NCI-H69 (cell line): Measurements from ENCODE around the gene MYBPC2.
"Not testable (repeated sequence)": the region's sequence is repeated elsewhere in the genome, so short reads cannot be mapped to it uniquely, and the experiment has no call there.

ENCODE experiments used
- DNase-seq: peaks from one replicate; lab custom pipeline; 2025; lab: John Stamatoyannopoulos, UW

MYBPC2 gene

DNA sequence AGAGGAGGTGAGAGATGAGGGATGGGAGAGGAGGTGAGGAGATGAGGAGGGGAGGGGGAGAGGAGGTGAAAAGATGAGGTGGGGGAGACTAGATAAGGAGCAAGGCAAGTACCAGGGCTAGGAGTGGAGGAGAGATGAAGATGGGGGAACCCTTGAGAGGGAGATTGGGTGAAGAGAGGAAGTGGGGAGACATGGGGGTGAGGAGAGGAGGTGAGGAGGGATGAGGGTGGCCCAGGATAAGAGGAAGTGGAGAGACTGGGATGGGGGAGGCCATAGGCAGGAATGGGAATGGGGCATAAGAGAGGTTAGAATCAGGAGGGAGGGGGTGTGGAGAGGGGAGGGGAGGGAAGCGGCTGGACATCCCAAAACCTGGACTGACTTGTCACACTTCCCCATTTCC lies 26.9 kb downstream of the MYBPC2 start:
- DNase-seq: no peak

DNA sequence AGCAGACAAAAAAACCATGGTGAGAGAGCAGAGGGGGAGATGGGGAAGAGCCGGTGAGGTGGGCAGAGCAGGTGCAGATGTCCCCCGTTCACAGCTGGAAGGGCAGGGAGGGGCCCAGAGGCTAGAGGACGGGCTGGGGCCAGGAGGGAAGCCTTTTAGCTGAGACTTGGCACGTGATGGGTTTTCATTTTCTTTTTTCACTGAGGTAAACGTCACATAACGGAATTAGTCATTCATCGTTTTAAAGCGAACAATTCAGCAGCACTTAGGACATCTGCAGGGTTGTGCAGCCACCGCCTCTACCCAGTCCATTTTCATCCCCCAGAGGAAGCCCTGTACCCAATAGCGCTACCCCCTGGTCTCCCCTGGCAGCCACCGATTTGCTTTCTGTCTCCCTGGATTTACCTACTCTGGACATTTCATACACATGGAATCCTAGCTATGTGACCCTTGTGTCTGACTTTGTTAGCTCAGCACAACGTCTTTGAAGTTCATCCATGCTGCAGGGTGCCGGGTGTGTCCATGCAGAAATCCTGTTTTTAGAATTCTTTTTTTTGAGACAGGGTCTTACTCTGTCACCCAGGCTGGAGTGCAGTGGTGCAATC lies 27.6 kb downstream of the MYBPC2 start:
- peak; percentile 35 for DNase-seq

DNA sequence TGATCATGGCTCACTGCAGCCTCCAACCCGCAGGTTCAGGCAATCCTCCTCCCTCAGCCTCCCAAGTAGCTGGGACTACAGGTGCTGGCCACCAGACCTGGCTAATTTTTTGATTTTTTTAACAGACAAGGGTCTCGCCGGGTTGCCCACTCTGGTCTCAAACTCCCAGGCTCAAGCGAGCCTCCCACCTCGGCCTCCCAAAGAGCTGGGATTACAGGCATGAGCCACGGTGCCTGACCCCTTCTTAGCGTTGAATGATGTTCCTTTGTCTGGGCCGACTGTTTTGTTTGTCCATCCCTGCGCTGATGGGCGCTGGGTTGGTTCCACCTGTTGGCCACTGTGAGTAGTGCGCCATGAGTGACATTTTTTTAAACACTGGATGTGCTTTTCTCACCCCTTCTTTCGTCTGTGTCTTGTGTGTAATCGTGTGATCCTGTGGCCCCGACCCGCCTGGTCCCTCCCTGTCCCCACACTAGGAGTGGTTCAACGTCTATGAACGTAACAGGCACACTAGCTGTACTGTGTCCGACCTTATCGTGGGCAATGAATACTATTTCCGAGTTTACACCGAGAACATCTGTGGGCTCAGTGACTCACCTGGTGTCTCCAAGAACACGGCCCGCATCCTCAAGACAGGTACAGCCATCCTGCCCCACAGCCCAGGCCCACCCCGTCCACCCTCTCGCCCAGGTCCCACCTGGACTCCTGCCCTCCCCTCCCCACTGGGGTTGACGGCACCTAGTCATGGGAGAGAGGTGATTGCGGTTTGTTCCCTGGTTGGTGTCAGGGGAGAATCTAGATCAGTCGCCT lies 28.6 kb downstream of the MYBPC2 start:
- peak; percentile 82 for DNase-seq

DNA sequence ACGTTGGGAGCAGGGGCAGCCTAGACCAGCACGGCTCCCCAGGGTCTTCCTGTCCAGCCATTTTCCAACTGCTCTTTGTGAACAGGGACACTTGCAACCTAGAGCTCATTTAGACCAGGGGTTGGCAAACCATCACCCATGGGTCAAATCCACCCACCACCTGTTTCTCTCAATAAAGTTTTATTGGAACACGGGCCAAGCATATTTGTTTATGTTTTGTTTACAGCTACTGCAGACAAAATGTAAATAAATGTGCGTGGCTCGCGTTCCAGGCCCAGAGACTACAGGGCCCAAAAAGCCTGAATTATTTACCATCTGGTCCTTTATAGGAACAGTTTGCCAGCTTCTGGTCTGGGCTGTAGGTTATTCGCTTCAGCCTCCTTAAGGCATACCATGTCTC lies 30.3 kb downstream of the MYBPC2 start:
- no peak for DNase-seq

DNA sequence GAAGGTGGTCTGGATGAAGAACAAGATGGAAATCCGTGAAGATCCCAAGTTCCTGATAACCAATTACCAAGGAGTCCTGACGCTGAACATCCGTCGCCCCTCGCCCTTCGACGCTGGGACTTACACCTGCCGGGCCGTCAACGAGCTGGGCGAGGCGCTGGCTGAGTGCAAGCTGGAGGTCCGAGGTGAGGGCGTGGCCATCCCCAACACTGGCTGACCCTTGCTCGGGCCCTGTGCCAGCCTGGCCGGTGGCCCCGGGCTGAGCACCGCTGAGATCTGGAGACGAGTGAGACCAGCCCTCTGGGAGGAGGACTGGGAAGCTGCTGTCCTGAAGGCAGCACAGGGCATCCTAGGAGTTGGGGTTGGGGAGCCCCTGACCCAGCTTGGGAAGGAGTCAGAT lies 31.7 kb downstream of the MYBPC2 start:
- DNase-seq: no peak

DNA sequence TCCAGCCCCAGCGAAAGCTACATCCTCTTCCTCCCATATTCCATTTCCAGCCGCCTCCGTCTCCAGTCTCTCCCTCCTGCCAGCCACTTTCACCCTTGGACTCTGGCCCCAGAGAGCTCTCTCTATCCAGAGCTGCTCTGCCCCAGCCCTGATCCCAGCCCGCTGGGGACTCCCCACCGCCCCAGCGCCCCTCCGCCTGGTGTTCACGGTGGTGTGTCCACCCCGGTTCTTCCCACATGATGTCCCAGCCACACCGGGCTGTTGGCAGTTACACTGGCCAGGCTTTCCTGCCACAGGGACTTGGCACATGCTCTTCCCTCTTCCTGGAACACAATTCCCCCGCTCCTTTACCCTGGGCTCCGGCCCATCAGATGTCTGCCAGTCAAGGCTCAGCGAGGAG lies 32.3 kb downstream of the MYBPC2 start:
- DNase-seq: no peak

DNA sequence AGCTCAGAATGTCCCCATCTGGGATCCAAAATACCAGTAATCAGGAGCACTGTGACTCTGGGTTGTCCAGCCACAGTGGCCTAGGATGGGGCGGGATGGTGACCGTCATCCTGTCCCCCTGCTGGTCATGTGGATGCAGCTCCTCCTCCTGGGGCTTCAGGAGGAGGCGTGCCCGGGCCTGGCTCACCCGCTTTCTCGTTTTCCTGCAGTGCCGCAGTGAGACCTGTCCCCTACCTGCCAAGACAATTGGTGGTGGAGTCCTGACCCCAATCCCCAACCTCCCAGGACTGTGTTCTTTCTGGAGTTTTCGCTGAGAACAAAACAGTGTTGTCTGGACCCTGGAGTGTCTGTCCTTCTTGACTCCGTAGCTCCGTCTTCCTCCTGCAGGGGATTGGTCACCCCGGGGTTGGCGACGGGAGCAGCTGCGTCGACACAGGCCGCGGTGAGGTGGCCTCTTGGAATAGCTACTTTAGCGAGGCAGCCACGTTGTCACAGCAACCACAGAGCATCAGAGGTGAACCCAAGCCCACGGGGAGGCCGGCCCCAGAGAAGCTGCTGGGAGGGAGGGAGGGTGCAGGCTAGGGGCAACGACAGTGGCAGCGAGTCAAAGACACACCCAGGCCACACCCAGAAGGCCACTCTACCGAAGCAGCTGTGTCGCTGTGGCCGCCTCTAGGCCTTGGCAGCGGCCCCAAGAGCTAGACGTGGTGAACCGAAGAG lies 33.5 kb downstream of the MYBPC2 start:
- peak; percentile 77 for DNase-seq

DNA sequence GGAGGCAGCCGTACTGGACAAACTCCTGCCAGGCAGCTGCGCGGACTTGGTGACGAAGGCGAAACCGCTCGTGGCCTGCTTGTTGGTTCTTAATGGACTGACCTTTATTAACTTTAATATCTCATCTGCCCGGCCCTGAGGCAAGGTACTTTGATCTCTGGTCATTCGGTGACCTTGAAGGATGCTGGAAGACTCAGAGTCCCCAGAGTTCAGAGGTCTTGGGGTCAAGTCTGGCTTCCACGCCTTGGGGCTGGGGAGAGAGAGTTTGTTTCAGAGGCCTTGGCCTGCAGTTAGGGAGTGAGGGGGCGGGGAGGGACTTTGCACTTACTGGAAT lies 34.0 kb downstream of the MYBPC2 start:
- no peak for DNase-seq

DNA sequence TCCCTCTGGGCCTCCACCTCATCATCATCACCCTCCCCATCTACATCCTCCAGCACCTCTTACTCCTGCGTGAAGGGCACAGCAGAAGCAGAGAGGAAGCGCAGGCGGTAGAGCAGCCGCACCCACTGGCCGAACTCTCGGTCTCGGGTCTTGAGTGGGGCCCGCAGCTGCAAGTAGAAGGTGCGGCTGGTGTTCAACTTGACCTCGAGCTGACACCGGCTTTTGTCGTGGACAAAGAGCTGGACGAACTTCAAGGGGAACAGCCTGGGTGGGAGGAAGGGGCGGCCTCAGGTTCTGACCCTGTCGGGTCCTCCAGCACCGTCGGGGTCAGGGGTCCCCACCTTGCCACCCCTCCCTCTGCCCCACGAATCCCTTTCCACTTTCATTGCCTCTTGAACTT lies 34.9 kb downstream of the MYBPC2 start:
- DNase-seq: no peak

DNA sequence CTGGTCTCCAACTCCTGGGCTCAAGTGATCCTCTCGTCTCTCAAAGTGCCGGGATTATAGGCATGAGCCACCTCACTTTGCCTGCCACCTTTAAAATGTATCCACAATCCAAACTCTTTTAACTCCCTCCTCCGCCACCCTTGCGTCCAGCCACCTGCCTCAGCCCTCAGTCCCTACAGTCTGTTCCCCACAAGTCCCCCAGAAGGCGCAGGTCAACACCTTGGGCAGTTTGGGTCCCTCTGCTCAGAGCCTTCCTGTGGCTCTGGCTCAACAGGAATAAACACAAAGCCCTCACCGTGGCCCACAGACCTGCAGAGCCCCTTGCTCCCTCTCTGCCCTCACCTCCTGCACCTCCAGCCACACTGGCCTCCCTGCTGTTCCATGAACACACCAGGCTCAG lies 36.1 kb downstream of the MYBPC2 start:
- DNase-seq: no peak

DNA sequence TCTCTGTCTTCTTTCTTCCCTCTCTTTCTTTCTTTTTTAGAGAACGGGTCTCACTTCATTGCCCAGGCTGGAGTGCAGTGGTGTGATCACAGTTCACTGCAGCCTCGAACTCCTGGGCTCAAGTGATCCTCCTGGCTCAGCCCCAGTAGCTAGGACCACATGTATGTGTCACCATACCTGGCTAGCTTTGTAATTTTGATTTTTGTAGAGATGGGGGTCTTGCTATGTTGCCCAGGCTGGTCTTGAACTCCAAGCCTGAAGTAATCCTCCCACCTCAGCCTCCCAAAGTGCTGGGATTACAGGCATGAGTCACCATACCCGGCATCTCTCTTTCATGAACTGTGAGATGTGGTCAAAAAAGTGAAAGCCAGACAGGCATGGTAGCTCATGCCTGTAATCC lies 40.6 kb downstream of the MYBPC2 start:
- not testable (repeated sequence) for DNase-seq

DNA sequence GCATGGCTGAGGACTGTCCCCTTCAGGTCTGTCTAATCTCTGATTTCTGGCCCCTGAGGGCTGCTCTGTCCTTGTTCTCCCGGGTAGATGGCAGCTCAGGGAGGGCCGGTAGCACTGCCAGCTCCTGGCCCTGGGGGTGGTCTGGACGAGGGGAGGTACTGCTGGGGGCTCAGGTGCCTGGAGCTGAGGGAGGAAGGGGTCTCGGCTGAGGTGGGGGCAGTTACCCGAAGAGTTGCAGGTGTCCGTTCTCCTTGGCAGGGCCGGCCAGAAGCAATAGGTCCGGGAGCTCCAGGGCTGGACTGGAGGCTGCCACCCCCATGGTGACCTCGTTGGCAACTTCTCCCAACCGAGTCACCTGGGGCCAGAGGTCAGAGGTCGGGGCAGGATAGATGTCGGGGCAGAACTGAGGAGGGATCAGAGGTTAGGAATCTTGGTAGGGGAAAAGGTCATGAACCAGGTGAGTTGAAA lies 42.4 kb downstream of the MYBPC2 start:
- no peak for DNase-seq

DNA sequence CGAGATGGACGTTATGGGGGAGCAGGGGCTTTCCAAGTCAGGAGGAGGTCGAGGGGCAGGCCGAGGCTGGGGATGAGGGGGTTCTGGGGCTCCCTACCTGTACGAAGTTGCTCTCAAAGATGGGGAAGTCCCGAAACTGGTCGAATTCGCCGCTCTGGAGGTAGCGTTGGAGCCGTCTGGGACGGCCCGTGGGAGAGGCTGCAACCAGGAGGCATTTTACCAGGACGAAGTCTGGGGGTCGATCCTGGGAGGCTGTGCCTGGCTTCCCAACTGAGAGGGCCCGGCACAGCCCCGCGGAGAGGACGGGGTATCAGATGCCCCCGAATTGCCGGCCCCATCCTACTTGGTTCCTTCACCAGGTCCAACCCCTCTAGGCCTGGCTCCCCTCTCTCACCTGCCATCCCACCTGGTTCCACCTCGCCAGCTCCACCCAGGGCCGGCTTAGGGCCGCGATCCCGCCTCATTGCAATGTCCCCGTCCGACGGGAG lies 43.1 kb downstream of the MYBPC2 start:
- DNase-seq: no peak

DNA sequence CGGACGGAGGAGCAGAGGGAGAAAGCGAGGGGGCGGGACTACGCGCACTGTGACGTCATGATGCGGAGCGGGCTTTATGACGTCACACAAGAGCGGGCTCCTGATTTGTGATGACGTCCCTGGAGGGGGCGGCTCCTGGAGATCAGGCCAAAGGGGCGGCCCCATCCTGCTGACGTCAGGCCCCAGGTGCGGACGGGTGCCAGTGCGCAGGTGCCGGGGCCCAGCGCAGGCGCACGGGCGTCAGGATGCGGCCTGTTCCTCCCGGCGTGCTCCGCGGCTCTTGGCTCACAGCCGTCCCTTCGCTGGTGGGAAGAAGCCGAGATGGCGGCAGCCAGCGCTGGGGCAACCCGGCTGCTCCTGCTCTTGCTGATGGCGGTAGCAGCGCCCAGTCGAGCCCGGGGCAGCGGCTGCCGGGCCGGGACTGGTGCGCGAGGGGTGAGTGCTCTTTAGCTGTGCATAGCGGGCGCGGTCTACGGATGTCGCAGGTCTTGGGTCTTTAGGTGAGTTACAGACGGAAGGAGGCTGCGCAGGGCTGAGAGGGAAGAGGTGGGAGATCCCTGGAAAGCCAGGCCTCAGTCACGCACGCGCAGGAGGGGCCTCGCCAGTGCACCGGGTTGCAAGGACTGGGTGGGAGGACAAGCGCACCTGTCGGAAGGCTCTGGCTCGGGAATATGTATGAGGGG lies 43.7 kb downstream of the MYBPC2 start, which contains the start of the genes EMC10 and GARIN5A:
TSS of gene EMC10 (plus strand) at position 284 of the 683 bp plus-strand sequence. CDS start at position 322, 38 bp downstream.
TSS of gene GARIN5A (minus strand) at position 625 of the 683 bp plus-strand sequence. CDS start at position 165, 460 bp downstream.
- peak; percentile 98 for DNase-seq

DNA sequence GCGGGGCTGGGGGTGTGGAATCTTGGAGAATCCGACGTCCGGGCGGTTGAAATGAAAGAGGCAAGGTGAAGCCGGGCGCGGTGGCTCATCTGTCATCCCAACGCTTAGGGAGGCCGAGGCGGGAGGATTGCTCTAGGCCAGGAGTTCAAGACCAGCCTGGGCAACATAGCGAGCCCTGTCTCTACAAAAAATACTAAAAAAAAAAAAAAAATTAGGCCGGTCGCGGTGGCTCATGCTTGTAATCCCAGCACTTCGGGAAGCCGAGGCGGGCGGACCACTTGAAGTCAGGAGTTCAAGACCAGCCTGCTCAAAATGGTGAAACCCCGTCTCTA lies 44.2 kb downstream of the MYBPC2 start:
- no peak for DNase-seq

DNA sequence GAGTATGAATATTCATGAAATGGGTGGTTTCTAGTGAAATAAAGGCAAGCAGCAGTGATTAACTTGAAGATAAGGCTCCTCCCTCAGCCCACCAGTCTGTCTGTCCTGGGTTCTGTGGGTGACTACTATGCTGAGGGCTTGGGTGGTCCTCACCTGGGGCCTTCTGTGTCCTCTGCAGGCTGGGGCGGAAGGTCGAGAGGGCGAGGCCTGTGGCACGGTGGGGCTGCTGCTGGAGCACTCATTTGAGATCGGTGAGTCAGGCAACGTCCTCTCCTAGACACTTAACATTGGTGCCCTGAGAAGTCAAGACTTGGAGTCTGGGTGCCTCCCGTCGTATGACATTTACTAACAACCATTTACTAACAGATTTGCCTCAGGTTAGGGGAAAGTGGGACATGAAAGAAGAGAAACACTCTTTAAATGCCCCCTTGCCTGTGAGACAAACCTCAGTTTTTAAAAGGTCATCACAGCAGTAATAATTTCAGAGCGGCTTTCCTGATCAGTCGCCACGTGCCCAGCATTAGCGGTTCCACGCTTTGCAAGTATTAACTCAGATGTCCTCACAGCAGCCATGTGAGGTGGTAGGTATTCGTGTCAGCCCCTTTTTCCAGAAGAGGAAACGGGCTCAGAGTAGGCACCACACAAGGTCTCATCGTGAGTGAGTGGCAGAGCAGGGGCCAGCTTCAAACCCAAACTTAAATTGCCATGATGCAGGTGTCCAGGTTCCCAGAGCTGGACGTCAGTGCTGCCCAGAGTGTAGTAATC lies 45.2 kb downstream of the MYBPC2 start:
- no peak for DNase-seq

DNA sequence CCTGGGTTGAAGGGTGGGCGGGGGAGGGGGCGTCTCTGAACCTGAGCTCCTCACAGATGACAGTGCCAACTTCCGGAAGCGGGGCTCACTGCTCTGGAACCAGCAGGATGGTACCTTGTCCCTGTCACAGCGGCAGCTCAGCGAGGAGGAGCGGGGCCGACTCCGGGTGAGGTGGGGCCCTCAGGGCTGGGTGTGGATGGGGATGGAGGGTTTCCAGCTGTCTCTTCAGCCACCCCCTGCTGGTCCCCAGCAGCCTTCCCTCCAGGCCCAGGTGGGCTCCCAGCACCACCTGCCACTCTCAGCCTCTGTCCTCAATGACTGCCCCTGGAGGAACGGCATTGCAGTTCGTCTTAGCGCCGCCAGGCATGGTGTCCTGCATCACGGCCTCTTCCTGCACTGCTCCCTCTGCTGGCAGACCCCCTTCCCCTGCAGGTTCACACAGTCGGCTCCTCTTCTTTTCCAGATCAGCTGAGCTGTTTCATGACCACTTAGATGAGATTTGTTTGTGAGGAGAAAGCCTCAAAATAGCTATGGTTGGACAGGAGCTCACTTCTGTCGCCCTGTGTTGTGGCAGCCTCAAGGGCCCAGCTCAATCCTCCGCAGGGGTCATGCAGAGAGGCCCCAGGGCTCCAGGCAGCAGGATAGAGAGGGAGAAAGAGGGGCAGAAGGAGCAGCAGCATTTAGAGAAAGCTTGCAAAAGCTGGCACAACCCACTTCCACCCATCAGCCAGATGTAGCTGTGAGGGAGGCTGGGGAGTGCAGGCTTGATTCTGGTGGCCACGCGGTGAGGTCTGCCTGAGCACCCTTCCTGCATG lies 46.4 kb downstream of the MYBPC2 start:
- peak; percentile 22 for DNase-seq

DNA sequence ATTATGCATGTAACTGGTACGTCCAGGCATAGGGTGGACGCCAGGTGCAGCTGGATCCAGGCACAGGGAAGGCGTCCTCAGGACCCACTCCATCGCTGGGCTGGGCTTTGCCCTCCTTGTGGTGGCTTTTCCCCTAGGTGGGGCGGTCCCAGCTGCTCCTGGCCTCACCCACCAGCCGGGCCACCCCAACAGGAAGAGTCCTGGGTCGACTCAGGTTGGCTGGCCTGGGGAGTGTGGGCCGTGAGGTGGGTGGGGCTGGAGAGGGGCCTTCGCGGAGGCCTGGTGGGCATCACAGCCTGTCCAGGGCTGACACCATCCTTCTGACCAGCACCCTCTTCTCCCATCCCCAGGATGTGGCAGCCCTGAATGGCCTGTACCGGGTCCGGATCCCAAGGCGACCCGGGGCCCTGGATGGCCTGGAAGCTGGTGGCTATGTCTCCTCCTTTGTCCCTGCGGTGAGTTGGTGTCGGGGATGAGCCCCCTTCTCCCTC lies 47.1 kb downstream of the MYBPC2 start:
- DNase-seq: no peak

DNA sequence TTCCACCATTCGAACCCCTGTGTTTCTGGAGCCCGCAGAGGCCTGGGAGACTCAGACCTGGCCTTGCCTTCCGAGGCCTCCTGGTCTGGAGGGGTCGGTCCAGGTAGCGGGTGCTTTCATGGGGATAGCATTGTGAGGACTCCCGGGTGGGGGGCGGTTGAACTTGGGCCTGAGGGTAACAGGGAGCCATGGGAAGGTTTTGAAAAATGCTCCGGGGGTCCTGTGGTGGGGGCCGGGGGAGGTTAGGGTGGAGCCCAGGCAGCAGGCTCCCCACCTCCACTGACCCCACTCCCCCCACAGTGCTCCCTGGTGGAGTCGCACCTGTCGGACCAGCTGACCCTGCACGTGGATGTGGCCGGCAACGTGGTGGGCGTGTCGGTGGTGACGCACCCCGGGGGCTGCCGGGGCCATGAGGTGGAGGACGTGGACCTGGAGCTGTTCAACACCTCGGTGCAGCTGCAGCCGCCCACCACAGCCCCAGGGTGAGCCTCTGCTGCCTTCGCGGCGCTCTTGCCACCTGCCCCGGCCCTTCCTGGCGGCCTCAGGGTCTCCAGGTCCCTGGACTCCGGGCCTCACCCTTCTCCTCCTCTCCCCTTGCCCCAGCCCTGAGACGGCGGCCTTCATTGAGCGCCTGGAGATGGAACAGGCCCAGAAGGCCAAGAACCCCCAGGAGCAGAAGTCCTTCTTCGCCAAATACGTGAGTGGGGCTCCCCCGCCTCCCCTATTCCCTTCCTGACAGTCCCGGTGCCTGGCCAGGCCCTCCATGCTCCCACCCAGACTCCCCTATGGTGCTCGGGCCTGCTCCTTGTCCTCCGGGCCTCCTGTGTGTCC lies 47.8 kb downstream of the MYBPC2 start:
- no peak for DNase-seq
